ENCODE results near the gene ATP2B3.

The ATP2B3 gene

DNA sequence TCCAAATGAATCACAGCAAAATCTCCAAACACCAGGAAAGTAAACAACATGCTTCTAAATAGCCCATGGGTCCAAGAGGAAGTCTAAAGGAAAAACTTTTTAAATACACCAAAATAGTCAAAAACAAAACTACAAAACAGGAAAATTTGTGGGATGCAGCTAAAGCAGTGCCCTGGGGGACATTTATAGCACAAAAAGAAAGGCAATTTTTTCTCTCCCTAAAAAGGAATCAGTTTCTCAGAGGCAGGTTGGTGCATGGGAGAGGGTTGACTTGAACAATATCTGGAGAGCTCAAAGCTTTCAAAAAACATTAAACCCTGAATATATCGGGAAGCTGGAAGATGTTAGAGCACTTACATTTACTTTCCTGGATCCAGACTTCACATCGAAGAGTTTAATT is 113.9 kb downstream of the ATP2B3 start:
- H3K4me3 ChIP-seq, result no peak overlapping the region
- no peaks in the 10 kb centered on the region for H3K9me3 ChIP-seq (ENCODE audit: low read depth, low read length)
- TF ChIP-seq POLR2AphosphoS5 (IDR thresholded peaks at IDR 0.05; ENCODE audit: borderline replicate concordance, low read depth, low read length) (no peak), FOXP2 (optimal IDR thresholded peaks at IDR 0.05; ENCODE audit: control extremely low read depth, extremely low read length, insufficient read depth) (no peak), EZH2 (IDR thresholded peaks at IDR 0.05) (no peak)
- no peak for DNase-seq (ENCODE audit: low read depth, low spot score)
- H3K27ac ChIP-seq, result no peak overlapping the region
- H3K9ac ChIP-seq (ENCODE audit: insufficient read length), result no peak overlapping the region
- H3K36me3 ChIP-seq (ENCODE audit: insufficient read depth, low read length), result no peaks in the 10 kb centered on the region

DNA sequence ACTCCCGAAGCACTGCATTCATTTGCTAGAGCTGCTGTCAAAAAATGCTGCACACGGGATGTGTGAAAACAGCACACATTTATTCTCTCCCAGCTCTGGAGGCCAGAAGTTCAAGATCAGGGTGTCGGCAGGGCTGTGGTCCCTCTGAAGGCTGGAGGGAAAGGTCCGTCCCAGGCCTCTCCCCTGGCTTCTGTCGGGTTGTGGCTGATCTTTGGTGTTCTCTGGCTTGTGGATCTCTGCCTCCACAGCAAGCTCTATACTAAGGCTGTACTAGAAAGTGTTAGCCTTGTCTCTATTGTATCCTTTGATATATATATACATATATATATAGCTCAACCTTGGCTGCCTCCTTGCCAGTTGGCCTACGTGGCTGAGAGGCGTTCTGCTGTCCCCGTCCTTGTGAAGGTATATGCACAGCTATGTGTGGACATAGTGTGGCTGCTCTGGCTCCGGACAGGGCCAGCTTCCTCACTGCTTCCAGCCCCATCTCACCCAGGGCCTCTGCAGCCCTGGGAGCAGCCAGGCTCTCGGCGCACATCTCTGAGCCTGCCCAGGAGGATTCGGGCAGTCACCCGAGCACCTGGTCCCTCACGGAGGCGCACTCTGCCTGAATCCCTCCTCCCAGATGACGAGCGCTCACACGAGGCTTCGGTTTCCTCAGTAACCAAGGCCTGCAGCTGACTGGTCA is 114.6 kb downstream of the ATP2B3 start:
- TF ChIP-seq FOXP2 (optimal IDR thresholded peaks at IDR 0.05; ENCODE audit: control extremely low read depth, extremely low read length, insufficient read depth), result no peak
- no peak for TF ChIP-seq EZH2 (IDR thresholded peaks at IDR 0.05)
- TF ChIP-seq POLR2AphosphoS5 (IDR thresholded peaks at IDR 0.05; ENCODE audit: borderline replicate concordance, low read depth, low read length), result no peak
- Histone ChIP-seq H3K36me3 (ENCODE audit: insufficient read depth, low read length) (no peaks in the 10 kb centered on the region), H3K9me3 (ENCODE audit: low read depth, low read length) (no peaks in the 10 kb centered on the region), H3K4me3 (no peak overlapping the region), H3K27ac (no peak overlapping the region), H3K9ac (ENCODE audit: insufficient read length) (no peak overlapping the region)
- no peak for DNase-seq (ENCODE audit: low read depth, low spot score)

All from SK-N-MC (cell line).